Coronary artery (tissue), 2 donors: ENCODE measurements around the gene POLA1.

Experiments
- DNase-seq: peaks from one replicate; pipeline ENCODE4 v3.0.0-alpha.2; 2017; ENCODE audit warnings: low spot score
- H3K27ac ChIP-seq, 2 donors: fragments of 200-600 bp; sonication (generic); one replicate each; pipeline ENCODE4 v1.5.1; 2016 to 2019
- H3K4me3 ChIP-seq: fragments of 200-600 bp; sonication (generic); 2 replicates; pipeline ENCODE4 v1.5.1; 2016; ENCODE audit warnings: mild to moderate bottlenecking, moderate library complexity
- CTCF ChIP-seq: fragments of 200-600 bp; sonication (generic); IDR thresholded peaks from one replicate; pipeline ENCODE4 v1.5.1; 2019; ENCODE audit warnings: antibody characterized with exemption

Gene POLA1

GRCh38 chrX:25034889-25035288 lies 341.2 kb downstream of the POLA1 start:
- TF ChIP-seq CTCF, result no peak
- Histone ChIP-seq H3K27ac (no peak overlapping the region), H3K4me3 (no peak overlapping the region)
- no peak for DNase-seq

- Histone ChIP-seq H3K27ac (no peak overlapping the region), H3K4me3 (no peak overlapping the region)
- no peak for TF ChIP-seq CTCF
- DNase-seq, result no peak
These were observed 345.3 kb downstream of the POLA1 start for GRCh38 chrX:25039036-25039435.

- TF ChIP-seq CTCF, result no peak
- DNase-seq, result no peak
- no peak overlapping the region for H3K4me3 ChIP-seq
- no peak overlapping the region for H3K27ac ChIP-seq
These were observed 349.5 kb downstream of the POLA1 start for GRCh38 chrX:25043192-25043591.
